ENCODE results near the gene ADAM12.

Gene ADAM12

GRCh38 chr10:126135177-126135576 is 253.1 kb downstream of the ADAM12 start:
- DNase-seq: no peak

- no peak for DNase-seq
Measured at GRCh38 chr10:126133906-126134656, 254.2 kb downstream of the ADAM12 start.

- no peak for DNase-seq
Measured at GRCh38 chr10:126133082-126133620, 255.1 kb downstream of the ADAM12 start.

GRCh38 chr10:126131341-126131740 is 256.9 kb downstream of the ADAM12 start:
- peak; percentile 16 for DNase-seq

- DNase-seq: no peak
Measured at GRCh38 chr10:126130271-126130710, 258.0 kb downstream of the ADAM12 start.

GRCh38 chr10:126129026-126129425 is 259.3 kb downstream of the ADAM12 start:
- DNase-seq: no peak

GRCh38 chr10:126128581-126128980 is 259.7 kb downstream of the ADAM12 start:
- DNase-seq: no peak

GRCh38 chr10:126127481-126128029 is 260.7 kb downstream of the ADAM12 start:
- no peak for DNase-seq

- no peak for DNase-seq
Measured at GRCh38 chr10:126126866-126127265, 261.4 kb downstream of the ADAM12 start.

- DNase-seq: no peak
Measured at GRCh38 chr10:126126023-126126422, 262.3 kb downstream of the ADAM12 start.

- no peak for DNase-seq
Measured at GRCh38 chr10:126124668-126125349, 263.5 kb downstream of the ADAM12 start.

GRCh38 chr10:126124046-126124445 is 264.2 kb downstream of the ADAM12 start:
- DNase-seq: no peak

- no peak for DNase-seq
Measured at GRCh38 chr10:126123466-126123865, 264.8 kb downstream of the ADAM12 start.

GRCh38 chr10:126122881-126123280 is 265.4 kb downstream of the ADAM12 start:
- no peak for DNase-seq

GRCh38 chr10:126119599-126119998 is 268.7 kb downstream of the ADAM12 start:
- no peak for DNase-seq

GRCh38 chr10:126118476-126118875 is 269.8 kb downstream of the ADAM12 start:
- DNase-seq: no peak

- no peak for DNase-seq
Measured at GRCh38 chr10:126117196-126117595, 271.1 kb downstream of the ADAM12 start.

GRCh38 chr10:126115886-126116285 is 272.4 kb downstream of the ADAM12 start:
- no peak for DNase-seq

GRCh38 chr10:126114884-126115555 is 273.3 kb downstream of the ADAM12 start:
- DNase-seq: no peak

- DNase-seq: no peak
Measured at GRCh38 chr10:126111516-126111915, 276.8 kb downstream of the ADAM12 start.

- DNase-seq: no peak
Measured at GRCh38 chr10:126110489-126111180, 277.6 kb downstream of the ADAM12 start.

GRCh38 chr10:126109893-126110292 is 278.4 kb downstream of the ADAM12 start:
- DNase-seq: no peak

- no peak for DNase-seq
Measured at GRCh38 chr10:126108693-126109092, 279.6 kb downstream of the ADAM12 start.

Measured in NCI-H2029 (cell line).